Parathyroid adenoma (tissue), 2 donors: Measurements from ENCODE around the gene MEA1.
A peak's percentile ranks its signal among the peaks of the same experiment; 100 is the strongest.

Experiments used
- H2AFZ ChIP-seq: fragments of 300-600 bp; sonication (generic); one replicate; pipeline ENCODE4 v1.7.0; 2017; ENCODE audit warnings: antibody characterized with exemption, mild to moderate bottlenecking
- H3K27ac ChIP-seq: fragments of 300-600 bp; sonication (generic); one replicate; pipeline ENCODE4 v1.7.0; 2017
- H3K27me3 ChIP-seq: fragments of 300-600 bp; sonication (generic); one replicate; pipeline ENCODE4 v1.7.0; 2017; ENCODE audit warnings: low read length; ENCODE audit not compliant: control insufficient read depth, insufficient read depth
- H3K36me3 ChIP-seq: fragments of 300-600 bp; sonication (generic); one replicate; pipeline ENCODE4 v1.7.0; 2017; ENCODE audit warnings: low read length; ENCODE audit not compliant: control insufficient read depth, insufficient read depth
- H3K4me1 ChIP-seq: fragments of 300-600 bp; sonication (generic); one replicate; pipeline ENCODE4 v1.7.0; 2017; ENCODE audit warnings: control low read depth
- H3K4me2 ChIP-seq: fragments of 300-600 bp; sonication (generic); one replicate; pipeline ENCODE4 v1.7.0; 2017; ENCODE audit warnings: low read length
- H3K4me3 ChIP-seq: fragments of 300-600 bp; sonication (generic); one replicate; pipeline ENCODE4 v1.7.0; 2017; ENCODE audit warnings: low read depth, low read length
- H3K79me2 ChIP-seq: fragments of 300-600 bp; sonication (generic); one replicate; pipeline ENCODE4 v1.7.0; 2017; ENCODE audit warnings: control low read depth
- H3K9ac ChIP-seq: fragments of 300-600 bp; sonication (generic); one replicate; pipeline ENCODE4 v1.7.0; 2017; ENCODE audit warnings: mild to moderate bottlenecking
- H3K9me3 ChIP-seq: fragments of 300-600 bp; sonication (generic); one replicate; pipeline ENCODE4 v1.7.0; 2017; ENCODE audit warnings: low read length; ENCODE audit not compliant: control insufficient read depth
- CTCF ChIP-seq: fragments of 300-600 bp; sonication (generic); IDR thresholded peaks from one replicate; pipeline ENCODE4 v1.7.0; 2017; ENCODE audit warnings: antibody characterized with exemption, mild to moderate bottlenecking
- donor health status: primary hyperparathyroidism.

MEA1 gene

DNA sequence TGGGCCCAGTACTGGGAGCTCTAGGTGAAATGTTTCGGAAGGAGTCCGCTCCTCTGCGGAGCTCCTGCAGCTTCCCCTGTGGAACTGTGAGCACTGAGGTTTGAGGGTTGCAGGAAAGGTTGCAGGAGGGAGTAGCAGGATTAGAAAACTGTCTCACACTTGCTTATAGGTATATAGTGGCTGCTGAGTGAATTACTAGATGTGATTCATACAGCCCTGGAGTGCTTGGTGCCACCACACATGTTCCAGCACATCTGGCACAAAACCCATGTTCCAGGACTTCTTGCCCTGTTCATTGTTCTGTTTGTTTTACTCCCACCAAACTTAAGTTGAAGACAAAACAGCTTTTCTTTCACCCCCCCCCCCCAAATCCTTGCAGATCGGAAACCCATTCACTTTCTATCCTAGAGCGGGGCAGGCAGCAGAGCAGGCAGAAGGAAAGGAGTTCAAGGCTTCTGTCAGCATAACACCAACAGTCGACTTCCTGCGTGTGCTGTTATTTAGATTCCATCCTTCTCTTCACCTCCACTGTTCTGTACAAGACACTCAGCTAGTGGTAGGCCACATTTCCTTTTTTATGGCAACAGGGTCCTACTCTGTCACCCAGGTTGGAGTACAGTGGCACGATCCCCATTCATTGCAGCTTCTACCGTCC, 34.1 kb downstream of the MEA1 start:
- peak overlapping the region; percentile 92 for H3K9ac ChIP-seq
- TF ChIP-seq CTCF, result no peak
- peak overlapping the region; percentile 85 for H3K4me3 ChIP-seq
- H3K4me1 ChIP-seq, result peaks cover 16% of the 10 kb centered on the region
- H3K9me3 ChIP-seq, result no peaks in the 10 kb centered on the region
- H2AFZ ChIP-seq, result peak overlapping the region; percentile 99
- peak overlapping the region; percentile 86 for H3K4me2 ChIP-seq
- H3K27ac ChIP-seq, result peak overlapping the region; percentile 89
- no peaks in the 10 kb centered on the region for H3K27me3 ChIP-seq
- peaks cover 12% of the 10 kb centered on the region for H3K79me2 ChIP-seq
- no peaks in the 10 kb centered on the region for H3K36me3 ChIP-seq

- H3K4me3 ChIP-seq, result peak within 1 kb of the TSS; percentile 85
- peak within 1 kb of the TSS; percentile 92 for H3K9ac ChIP-seq
- H3K9me3 ChIP-seq, result no peaks in the 10 kb centered on the region
- peaks cover 16% of the 10 kb centered on the region for H3K4me1 ChIP-seq
- H3K27ac ChIP-seq, result peak within 1 kb of the TSS; percentile 89
- no peak for TF ChIP-seq CTCF
- peaks cover 12% of the 10 kb centered on the region for H3K79me2 ChIP-seq
- peak within 1 kb of the TSS; percentile 99 for H2AFZ ChIP-seq
- no peaks in the 10 kb centered on the region for H3K27me3 ChIP-seq
- H3K36me3 ChIP-seq, result no peaks in the 10 kb centered on the region
- peak within 1 kb of the TSS; percentile 86 for H3K4me2 ChIP-seq
These were observed 34.8 kb downstream of the MEA1 start, which contains the start of gene PEX6 for GRCh38 chr6:42978839-42979522. TSS of gene PEX6 (minus strand) at chr6:42979181. CDS start at chr6:42979150, 31 bp downstream.

DNA sequence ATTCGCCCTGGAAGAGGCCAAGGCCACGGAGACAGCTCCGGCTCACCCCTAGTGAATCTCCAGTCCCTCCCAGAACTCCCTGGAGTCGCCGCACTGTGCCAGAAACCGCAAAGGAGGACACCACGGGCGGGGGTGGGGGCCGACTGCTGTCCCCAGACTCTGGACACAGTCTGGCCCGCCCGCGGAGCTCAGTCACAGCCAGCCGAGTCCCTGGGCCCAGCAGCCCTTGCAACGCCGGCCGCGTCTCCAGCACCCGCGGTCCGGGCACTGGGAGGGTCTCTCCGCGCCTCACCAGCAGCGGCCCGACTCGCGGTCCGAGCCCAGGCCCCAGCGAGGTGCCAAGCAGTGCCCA, 35.3 kb downstream of the MEA1 start:
- TF ChIP-seq CTCF, result no peak
- Histone ChIP-seq H3K4me1 (peaks cover 10% of the 10 kb centered on the region), H3K4me2 (peak overlapping the region; percentile 86), H3K27ac (peak overlapping the region; percentile 89), H3K4me3 (peak overlapping the region; percentile 85), H3K36me3 (no peaks in the 10 kb centered on the region), H3K27me3 (no peaks in the 10 kb centered on the region), H2AFZ (peak overlapping the region; percentile 99), H3K9ac (peak overlapping the region; percentile 92), H3K79me2 (peaks cover 12% of the 10 kb centered on the region), H3K9me3 (no peaks in the 10 kb centered on the region)

DNA sequence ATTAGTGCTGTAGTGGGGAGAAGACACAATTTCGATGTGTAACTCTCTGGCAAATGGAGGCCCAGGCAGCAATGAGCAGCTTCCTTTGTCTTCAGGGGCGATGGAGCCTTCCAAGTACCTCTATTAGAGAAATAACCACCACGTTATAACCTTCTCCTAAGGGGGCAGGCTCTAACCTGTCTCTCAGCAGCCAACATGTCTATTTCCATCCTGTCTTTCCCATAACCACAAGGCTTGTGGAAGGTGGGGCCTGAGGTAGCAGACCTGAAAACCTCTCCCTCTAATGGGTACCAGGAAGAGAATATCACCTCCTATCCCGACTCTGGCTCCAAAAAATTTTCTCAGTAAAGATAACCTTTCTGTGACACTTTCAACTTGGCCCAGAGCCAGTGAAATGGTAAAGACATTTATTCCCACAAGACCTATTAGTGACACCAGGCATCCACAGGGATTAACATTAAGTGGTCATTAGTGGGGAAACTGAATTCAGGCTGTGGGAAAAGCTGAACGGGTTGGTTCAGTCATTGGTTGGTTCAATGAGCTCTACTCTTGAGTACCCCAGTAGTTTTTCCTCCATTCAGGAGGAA, 38.7 kb downstream of the MEA1 start:
- no peak overlapping the region for H3K4me2 ChIP-seq
- no peak overlapping the region for H3K9ac ChIP-seq
- no peak overlapping the region for H3K4me3 ChIP-seq
- peaks cover 4% of the 10 kb centered on the region for H3K79me2 ChIP-seq
- H3K27ac ChIP-seq, result no peak overlapping the region
- no peak for TF ChIP-seq CTCF
- no peaks in the 10 kb centered on the region for H3K27me3 ChIP-seq
- no peaks in the 10 kb centered on the region for H3K9me3 ChIP-seq
- H3K4me1 ChIP-seq, result peaks cover 8% of the 10 kb centered on the region
- no peak overlapping the region for H2AFZ ChIP-seq
- no peaks in the 10 kb centered on the region for H3K36me3 ChIP-seq
